GM10266 (cell line): ENCODE results near the gene CORIN.

ENCODE experiments used
- DNase-seq: peaks from one replicate; pipeline ENCODE4 v3.0.0; 2012; ENCODE audit errors: extremely low spot score
- CTCF ChIP-seq: IDR thresholded peaks from 2 replicates; pipeline ENCODE4 v1.5.1; 2012; ENCODE audit warnings: mild to moderate bottlenecking, low read depth; ENCODE audit not compliant: control insufficient read depth, insufficient read depth; ENCODE audit errors: missing control alignments

Gene CORIN

GRCh38 chr4:47863486-47863885 is 25.6 kb upstream of the CORIN start:
- no peak for DNase-seq
- TF ChIP-seq CTCF = no peak

GRCh38 chr4:47862297-47862696 is 24.4 kb upstream of the CORIN start:
- no peak for DNase-seq
- no peak for TF ChIP-seq CTCF

GRCh38 chr4:47860305-47860704 is 22.4 kb upstream of the CORIN start:
- no peak for DNase-seq
- no peak for TF ChIP-seq CTCF

GRCh38 chr4:47858006-47858405 is 20.1 kb upstream of the CORIN start:
- TF ChIP-seq CTCF = no peak
- DNase-seq = no peak

- no peak for TF ChIP-seq CTCF
- no peak for DNase-seq
These were observed 18.8 kb upstream of the CORIN start for GRCh38 chr4:47856713-47857112.

GRCh38 chr4:47855350-47855749 is 17.5 kb upstream of the CORIN start:
- no peak for TF ChIP-seq CTCF
- no peak for DNase-seq

GRCh38 chr4:47852136-47852535 is 14.3 kb upstream of the CORIN start:
- TF ChIP-seq CTCF = no peak
- no peak for DNase-seq
